DOHH2 (cell line): ENCODE measurements around the gene OR7D4.
"Not testable (repeated sequence)": the region's sequence is repeated elsewhere in the genome, so short reads cannot be mapped to it uniquely, and the experiment has no call there.

Source experiments
- H3F3A ChIP-seq: fragments of 200-600 bp; sonication (generic), shearing (Covaris generic); 2 replicates; pipeline ENCODE4 v1.6.0; 2016; ENCODE audit warnings: antibody characterized with exemption, mild to moderate bottlenecking; ENCODE audit not compliant: control insufficient read depth, insufficient read depth
- H3K27ac ChIP-seq: fragments of 200-600 bp; sonication (generic); 2 replicates; pipeline ENCODE4 v1.5.1; 2014; ENCODE audit warnings: low read depth, mild to moderate bottlenecking, low read length, moderate library complexity
- H3K27me3 ChIP-seq: fragments of 200-600 bp; sonication (generic); 2 replicates; pipeline ENCODE4 v1.6.1; 2014; ENCODE audit warnings: mild to moderate bottlenecking, low read length, mixed read lengths; ENCODE audit not compliant: control insufficient read depth
- H3K36me3 ChIP-seq: fragments of 200-600 bp; sonication (generic); 2 replicates; pipeline ENCODE4 v1.6.1; 2014; ENCODE audit warnings: mild to moderate bottlenecking, low read length, moderate library complexity, mixed read lengths; ENCODE audit not compliant: control insufficient read depth
- H3K4me1 ChIP-seq: fragments of 200-600 bp; sonication (generic); 2 replicates; pipeline ENCODE4 v1.6.1; 2014; ENCODE audit warnings: mild to moderate bottlenecking, low read length, mixed read lengths; ENCODE audit not compliant: control insufficient read depth
- H3K4me2 ChIP-seq: fragments of 200-600 bp; sonication (generic); 2 replicates; pipeline ENCODE4 v1.6.0; 2014; ENCODE audit warnings: mild to moderate bottlenecking, low read length, moderate library complexity
- H3K4me3 ChIP-seq: fragments of 200-600 bp; sonication (generic); 2 replicates; pipeline ENCODE4 v1.5.1; 2014; ENCODE audit warnings: mild to moderate bottlenecking, low read length, mixed read lengths
- H3K79me2 ChIP-seq: fragments of 200-600 bp; sonication (generic); 2 replicates; pipeline ENCODE4 v1.6.1; 2014; ENCODE audit warnings: mild to moderate bottlenecking, low read length, mixed read lengths; ENCODE audit not compliant: control insufficient read depth
- H3K9me2 ChIP-seq: fragments of 200-600 bp; sonication (generic); replicated peaks from 2 replicates; pipeline ENCODE4 v1.6.1; 2014; ENCODE audit warnings: mild to moderate bottlenecking, low read length, mixed read lengths; ENCODE audit not compliant: control insufficient read depth
- H3K9me3 ChIP-seq: fragments of 200-600 bp; sonication (generic); 2 replicates; pipeline ENCODE4 v1.6.1; 2014; ENCODE audit warnings: antibody characterized with exemption, low read length, mixed read lengths; ENCODE audit not compliant: control insufficient read depth, insufficient read depth
- H4K20me1 ChIP-seq: fragments of 200-600 bp; sonication (generic); 2 replicates; pipeline ENCODE4 v1.6.0; 2014; ENCODE audit warnings: low read depth, mild to moderate bottlenecking, antibody characterized with exemption, low read length, moderate library complexity; ENCODE audit not compliant: control insufficient read depth, insufficient read depth
- CTCF ChIP-seq: fragments of 200-600 bp; sonication (generic); IDR thresholded peaks from one replicate; pipeline ENCODE4 v1.5.1; 2014; ENCODE audit warnings: antibody characterized with exemption, mild to moderate bottlenecking, low read depth, low read length; ENCODE audit not compliant: poor library complexity, severe bottlenecking
- EZH2phosphoT487 ChIP-seq: fragments of 200-600 bp; sonication (generic); IDR thresholded peaks from 2 replicates; pipeline ENCODE4 v1.6.1; 2017; ENCODE audit warnings: borderline replicate concordance, mild to moderate bottlenecking, antibody characterized with exemption, low read length, moderate library complexity, mixed read lengths

The OR7D4 gene

GRCh38 chr19:9205501-9206113 is 13.8 kb downstream of the OR7D4 start:
- no peaks in the 10 kb centered on the region for H3F3A ChIP-seq
- H3K4me3 ChIP-seq = no peak overlapping the region
- no peak overlapping the region for H3K4me2 ChIP-seq
- H3K9me3 ChIP-seq = no peaks in the 10 kb centered on the region
- peaks cover 3% of the 10 kb centered on the region; the same call in 1 of the 2 replicates for H3K27me3 ChIP-seq
- no peaks in the 10 kb centered on the region for H3K79me2 ChIP-seq
- H3K27ac ChIP-seq = no peak overlapping the region
- no peaks in the 10 kb centered on the region for H3K4me1 ChIP-seq
- no peaks in the 10 kb centered on the region for H3K36me3 ChIP-seq
- TF ChIP-seq CTCF = peak; percentile 73
- no peak for TF ChIP-seq EZH2phosphoT487
- H3K9me2 ChIP-seq = no peaks in the 10 kb centered on the region
- H4K20me1 ChIP-seq = no peaks in the 10 kb centered on the region

GRCh38 chr19:9198044-9198443 is 21.3 kb downstream of the OR7D4 start:
- not testable (repeated sequence) for H3K4me1 ChIP-seq, H3K27me3 ChIP-seq, H3K36me3 ChIP-seq, H3F3A ChIP-seq, H3K4me3 ChIP-seq, H3K9me2 ChIP-seq, H3K79me2 ChIP-seq, H3K4me2 ChIP-seq, H4K20me1 ChIP-seq, H3K27ac ChIP-seq, H3K9me3 ChIP-seq

GRCh38 chr19:9189535-9189934 is 29.9 kb downstream of the OR7D4 start:
- no peak overlapping the region for H3K4me2 ChIP-seq
- no peaks in the 10 kb centered on the region for H3K9me2 ChIP-seq
- H3K9me3 ChIP-seq = peaks cover 11% of the 10 kb centered on the region; the same call in 1 of the 2 replicates
- H3K4me3 ChIP-seq = no peak overlapping the region
- H3K4me1 ChIP-seq = no peaks in the 10 kb centered on the region
- H3K27ac ChIP-seq = no peak overlapping the region
- no peak for TF ChIP-seq CTCF
- no peak for TF ChIP-seq EZH2phosphoT487
- H3F3A ChIP-seq = no peaks in the 10 kb centered on the region
- H3K36me3 ChIP-seq = no peaks in the 10 kb centered on the region
- no peaks in the 10 kb centered on the region for H3K79me2 ChIP-seq
- H4K20me1 ChIP-seq = no peaks in the 10 kb centered on the region
- no peaks in the 10 kb centered on the region for H3K27me3 ChIP-seq

GRCh38 chr19:9187191-9187590 is 32.2 kb downstream of the OR7D4 start:
- TF ChIP-seq EZH2phosphoT487 (no peak), CTCF (no peak)
- H3F3A ChIP-seq = no peaks in the 10 kb centered on the region
- H3K9me2 ChIP-seq = no peaks in the 10 kb centered on the region
- no peaks in the 10 kb centered on the region for H3K36me3 ChIP-seq
- peaks cover 11% of the 10 kb centered on the region; the same call in 1 of the 2 replicates for H3K9me3 ChIP-seq
- no peak overlapping the region for H3K27ac ChIP-seq
- H3K4me1 ChIP-seq = no peaks in the 10 kb centered on the region
- no peaks in the 10 kb centered on the region for H4K20me1 ChIP-seq
- no peak overlapping the region for H3K4me2 ChIP-seq
- no peak overlapping the region for H3K4me3 ChIP-seq
- H3K79me2 ChIP-seq = no peaks in the 10 kb centered on the region
- H3K27me3 ChIP-seq = no peaks in the 10 kb centered on the region
